OCI-M2 (cell line): Measurements from ENCODE around the gene CREB3.

ENCODE experiments used
- DNase-seq: peaks from one replicate; lab custom pipeline; 2025; ENCODE audit not compliant: unreplicated experiment; lab: John Stamatoyannopoulos, UW

Gene CREB3

DNA sequence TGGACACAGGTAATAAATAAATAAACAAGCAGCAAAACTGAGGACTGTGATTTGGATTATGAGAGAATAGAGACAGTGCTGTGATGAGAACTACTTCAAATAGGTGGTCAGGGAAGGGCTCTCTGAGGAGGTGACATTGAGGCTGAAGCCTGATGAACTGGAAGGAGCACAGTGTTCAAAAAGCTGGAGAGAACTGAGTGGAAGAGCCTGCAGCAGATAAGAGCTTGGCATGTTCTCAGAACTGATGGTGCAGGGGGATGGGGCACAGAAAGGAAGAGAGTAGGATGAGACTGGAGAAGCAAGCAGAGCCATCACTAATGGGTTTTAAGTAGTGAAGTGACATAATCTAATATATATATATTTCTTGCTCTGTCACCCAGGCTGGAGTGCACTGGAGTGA lies 31.5 kb upstream of the CREB3 start:
- DNase-seq = no peak

GRCh38 chr9:35702696-35703095 lies 29.8 kb upstream of the CREB3 start:
- DNase-seq = no peak

DNA sequence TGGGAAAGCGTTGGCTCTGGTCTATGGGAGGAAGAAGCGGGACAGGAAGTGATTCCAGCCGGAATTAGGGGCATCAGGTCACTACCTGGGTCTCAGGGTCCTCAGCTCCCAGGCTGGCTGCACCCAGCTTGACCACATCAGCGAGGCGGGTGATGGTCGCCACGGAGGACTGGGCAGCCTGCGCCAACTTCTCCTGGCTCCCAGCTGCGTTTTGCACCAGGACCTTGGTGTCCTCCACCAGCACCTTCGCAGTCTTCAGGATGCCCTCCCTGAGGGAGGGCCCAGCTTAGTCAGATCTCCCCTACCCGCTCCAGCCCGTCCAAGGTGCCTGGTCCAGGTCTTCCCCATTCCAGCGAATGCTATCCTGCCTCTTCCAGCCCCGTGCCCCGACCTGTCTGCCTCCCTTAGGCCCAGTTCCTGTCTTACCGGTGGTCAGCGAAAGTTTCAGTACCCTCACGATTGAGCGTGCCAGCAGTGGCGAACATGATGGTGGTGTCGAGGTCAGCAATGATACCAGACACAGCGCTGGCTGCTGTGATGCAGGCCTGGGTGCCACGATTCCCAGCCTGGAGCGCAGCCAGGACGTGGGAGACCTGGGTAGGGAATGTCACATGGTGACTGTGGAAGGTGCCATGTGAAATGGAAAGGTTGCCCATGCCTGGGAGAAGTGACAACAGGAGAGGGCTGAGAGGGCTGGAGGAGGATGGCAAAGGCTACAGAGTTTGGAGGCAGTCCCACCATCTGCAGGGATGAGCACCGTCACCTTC lies 28.4 kb upstream of the CREB3 start:
- no peak for DNase-seq

- DNase-seq = no peak
These were observed 27.1 kb upstream of the CREB3 start for GRCh38 chr9:35705372-35705771.

- DNase-seq = no peak
These were observed 26.5 kb upstream of the CREB3 start for GRCh38 chr9:35705836-35706430.

DNA sequence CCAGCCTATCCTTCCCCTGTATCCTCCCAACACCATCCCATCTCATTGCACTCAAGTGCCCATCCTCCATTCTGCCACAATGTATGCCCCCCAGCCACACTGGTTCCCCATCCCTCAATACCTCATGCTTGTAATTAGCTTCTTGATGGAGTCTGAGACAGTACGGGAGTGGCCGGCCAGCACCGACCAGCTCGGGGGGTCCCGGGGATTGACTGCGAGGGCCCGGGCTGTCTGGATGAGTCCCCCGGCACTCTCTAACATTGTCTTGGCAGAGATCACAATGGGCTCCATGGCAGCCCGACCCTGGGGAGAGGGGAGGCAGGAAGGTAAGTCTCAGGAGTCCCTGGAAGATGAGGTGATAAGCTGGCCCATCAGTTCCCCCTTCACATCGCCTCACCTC lies 25.5 kb upstream of the CREB3 start:
- DNase-seq = no peak

- DNase-seq = no peak
These were observed 24.3 kb upstream of the CREB3 start for GRCh38 chr9:35708146-35708545.

GRCh38 chr9:35710818-35711500 lies 21.5 kb upstream of the CREB3 start:
- DNase-seq = no peak

GRCh38 chr9:35711501-35712428 lies 20.7 kb upstream of the CREB3 start:
- DNase-seq = no peak

DNA sequence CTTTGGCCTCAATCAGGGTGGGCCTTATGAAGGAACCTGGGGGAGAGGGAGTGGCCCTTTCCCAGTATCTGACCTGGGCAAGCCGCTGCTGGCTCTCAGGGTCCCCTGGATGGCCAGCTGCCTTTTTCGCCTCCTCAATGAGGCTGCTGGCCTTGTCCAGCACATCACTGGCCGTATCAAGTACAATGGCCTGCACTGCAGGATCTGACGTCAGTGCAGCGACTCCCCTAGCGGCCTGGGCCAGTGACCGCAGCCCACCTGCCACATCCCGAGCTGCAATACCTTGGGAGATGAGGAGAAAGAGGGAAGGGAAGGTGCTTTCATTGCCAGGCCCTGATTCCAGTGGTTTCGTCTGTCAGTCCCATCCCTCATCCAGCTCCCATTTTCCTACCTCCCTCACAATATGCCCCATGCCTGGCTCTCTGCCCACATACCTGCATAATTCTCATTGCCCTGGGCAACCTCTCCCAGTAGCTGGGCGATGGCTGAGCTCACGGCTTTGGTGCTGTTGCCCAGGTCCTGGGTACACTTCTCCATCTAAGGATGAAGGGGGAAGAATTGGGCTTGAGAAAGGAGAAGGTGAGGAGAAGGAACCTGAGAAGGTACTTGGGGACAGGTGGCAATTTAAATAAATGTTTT lies 19.6 kb upstream of the CREB3 start:
- no peak for DNase-seq

GRCh38 chr9:35713578-35713977 lies 18.9 kb upstream of the CREB3 start:
- no peak for DNase-seq

DNA sequence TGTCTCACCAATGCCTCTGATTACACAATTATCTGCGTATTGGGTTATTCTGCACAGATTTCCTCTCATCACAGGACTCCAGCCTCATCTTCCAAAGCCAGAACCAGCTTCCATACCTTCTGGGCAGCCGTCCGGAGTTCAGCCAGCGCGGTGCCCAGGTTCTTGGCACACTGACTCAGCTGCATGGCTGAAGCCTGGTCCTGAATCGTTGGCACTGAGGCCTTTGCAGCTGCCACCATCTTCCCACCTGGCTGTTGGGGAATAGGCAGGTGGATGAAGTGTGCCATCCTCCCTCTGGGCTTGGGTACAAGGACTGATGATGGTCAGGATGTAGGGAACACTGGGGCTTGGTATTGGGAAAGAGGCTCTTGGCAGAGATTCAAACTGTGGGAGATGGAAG lies 18.3 kb upstream of the CREB3 start:
- no peak for DNase-seq

DNA sequence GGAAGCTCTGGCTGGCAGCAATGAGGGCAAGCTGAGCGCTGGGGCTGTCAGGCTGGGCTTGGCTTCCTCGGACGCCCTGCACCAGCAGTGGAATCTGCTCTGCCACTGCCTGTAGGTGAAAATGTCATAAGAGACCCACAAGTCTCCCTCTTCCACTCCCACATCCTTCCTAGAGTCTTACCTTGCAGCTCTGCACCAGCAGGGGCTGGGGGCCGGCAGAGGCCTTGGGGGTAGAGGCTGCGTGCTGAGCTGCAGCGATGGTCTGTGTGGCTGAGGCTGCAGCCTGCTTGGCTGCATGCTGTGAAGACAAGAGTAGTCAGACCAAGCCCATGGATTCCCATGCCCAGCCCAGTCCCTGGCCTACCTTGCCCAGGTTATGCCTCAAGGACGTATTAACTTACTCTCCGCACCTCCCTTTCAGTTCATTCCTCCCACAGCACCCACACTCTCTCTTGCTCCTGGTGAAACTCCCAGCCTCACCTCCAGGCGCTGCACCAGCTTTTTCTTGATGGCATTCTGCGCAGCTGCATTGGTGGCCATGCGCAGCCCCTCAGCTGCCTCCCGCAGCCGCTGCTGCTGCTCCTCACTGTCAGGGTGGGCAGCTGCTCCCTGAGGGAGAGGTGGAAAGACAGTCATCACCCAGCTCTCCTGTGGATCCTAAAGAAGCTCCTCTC lies 17.8 kb upstream of the CREB3 start:
- DNase-seq = no peak

- no peak for DNase-seq
These were observed 16.2 kb upstream of the CREB3 start for GRCh38 chr9:35716230-35716629.

- no peak for DNase-seq
These were observed 15.2 kb upstream of the CREB3 start for GRCh38 chr9:35717132-35717870.

- no peak for DNase-seq
These were observed 13.6 kb upstream of the CREB3 start for GRCh38 chr9:35718721-35719511.

DNA sequence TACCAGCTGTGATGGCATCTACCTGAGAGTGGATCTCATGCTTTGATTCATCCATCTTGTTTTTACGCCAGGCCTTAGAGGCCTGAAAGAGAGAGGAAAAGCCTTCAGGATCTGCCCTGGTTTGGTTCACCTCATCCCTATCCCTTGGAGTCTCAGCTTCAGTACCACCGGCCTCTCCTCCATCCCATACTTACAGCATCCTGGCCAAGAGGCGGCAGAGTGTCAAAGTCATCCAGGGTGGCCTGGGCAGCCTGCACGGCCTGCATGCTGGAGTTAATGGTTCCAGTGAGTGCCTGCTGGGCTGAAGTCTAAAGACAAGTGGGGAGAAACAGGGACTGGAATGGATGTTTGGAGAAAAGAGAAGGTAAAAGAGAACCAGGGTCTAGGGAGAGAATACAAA lies 12.9 kb upstream of the CREB3 start:
- no peak for DNase-seq

DNA sequence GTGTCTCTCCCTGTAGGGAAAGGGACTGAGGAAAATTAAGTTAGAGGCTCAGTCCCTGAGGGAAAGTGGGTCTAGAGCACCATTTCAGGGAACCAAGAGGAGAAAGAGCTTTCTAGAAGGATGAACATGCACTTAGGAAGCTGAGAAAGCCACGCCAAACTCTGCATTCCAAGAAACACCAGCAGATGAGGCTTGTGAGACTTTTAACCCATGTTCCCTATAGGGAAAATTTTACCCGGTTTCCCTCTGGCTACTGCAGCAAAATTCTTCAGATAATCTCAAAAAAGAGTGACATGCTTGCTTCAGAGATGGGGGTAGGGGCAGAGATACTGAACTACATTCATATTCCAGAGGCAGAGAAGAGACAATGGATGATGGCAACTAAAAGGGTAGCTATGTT lies 9.0 kb upstream of the CREB3 start:
- no peak for DNase-seq

- no peak for DNase-seq
These were observed 8.6 kb upstream of the CREB3 start for GRCh38 chr9:35723908-35724307.
